Esophagus squamous epithelium (tissue), 4 donors: ENCODE data around the gene C9orf43.
"Not testable (repeated sequence)": the region's sequence is repeated elsewhere in the genome, so short reads cannot be mapped to it uniquely, and the experiment has no call there.

ENCODE experiments used
- POLR2A ChIP-seq, 4 donors: fragments of 450-650 bp; IDR thresholded peaks; one replicate each; pipeline ENCODE4 v1.6.1; 2017; ENCODE audit warnings: antibody characterized with exemption in 4 of 4, mild to moderate bottlenecking in 4 of 4, moderate library complexity in 3 of 4
- TF ChIP-seq, protein P1 (sequence below), 6 experiments: fragments of 450-650 bp in 4 of 6; fragments of 200-600 bp in 2 of 6; sonication (generic) in 2 of 6; IDR thresholded peaks; one replicate each; pipeline ENCODE4 v1.5.1; 2016 to 2019; ENCODE audit warnings: antibody characterized with exemption in 6 of 6, mild to moderate bottlenecking in 4 of 6, moderate library complexity in 4 of 6

DNA sequence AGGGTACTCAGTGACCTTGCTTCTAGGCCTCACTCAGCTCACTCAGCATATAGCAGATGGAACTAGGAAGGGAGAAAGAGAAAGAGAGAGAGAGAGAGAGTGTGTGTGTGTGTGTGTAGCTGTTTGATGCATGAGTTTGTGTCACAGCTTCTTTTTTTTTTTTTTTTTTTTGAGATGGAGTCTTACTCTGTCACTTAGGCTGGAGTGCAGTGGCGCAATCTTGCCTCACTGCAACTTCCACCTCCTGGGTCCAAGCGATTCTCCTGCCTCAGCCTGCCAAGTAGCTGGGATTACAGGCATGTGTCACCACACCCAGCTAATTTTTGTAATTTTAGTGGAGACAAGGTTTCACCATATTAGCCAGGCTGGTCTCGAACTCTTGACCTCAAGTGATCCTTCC lies 44.9 kb upstream of the C9orf43 start:
- TF ChIP-seq, protein P1, sequence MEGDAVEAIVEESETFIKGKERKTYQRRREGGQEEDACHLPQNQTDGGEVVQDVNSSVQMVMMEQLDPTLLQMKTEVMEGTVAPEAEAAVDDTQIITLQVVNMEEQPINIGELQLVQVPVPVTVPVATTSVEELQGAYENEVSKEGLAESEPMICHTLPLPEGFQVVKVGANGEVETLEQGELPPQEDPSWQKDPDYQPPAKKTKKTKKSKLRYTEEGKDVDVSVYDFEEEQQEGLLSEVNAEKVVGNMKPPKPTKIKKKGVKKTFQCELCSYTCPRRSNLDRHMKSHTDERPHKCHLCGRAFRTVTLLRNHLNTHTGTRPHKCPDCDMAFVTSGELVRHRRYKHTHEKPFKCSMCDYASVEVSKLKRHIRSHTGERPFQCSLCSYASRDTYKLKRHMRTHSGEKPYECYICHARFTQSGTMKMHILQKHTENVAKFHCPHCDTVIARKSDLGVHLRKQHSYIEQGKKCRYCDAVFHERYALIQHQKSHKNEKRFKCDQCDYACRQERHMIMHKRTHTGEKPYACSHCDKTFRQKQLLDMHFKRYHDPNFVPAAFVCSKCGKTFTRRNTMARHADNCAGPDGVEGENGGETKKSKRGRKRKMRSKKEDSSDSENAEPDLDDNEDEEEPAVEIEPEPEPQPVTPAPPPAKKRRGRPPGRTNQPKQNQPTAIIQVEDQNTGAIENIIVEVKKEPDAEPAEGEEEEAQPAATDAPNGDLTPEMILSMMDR (IDR thresholded peaks at IDR 0.05) = not testable (repeated sequence)
- TF ChIP-seq POLR2A (IDR thresholded peaks at IDR 0.05) = not testable (repeated sequence)
